Measurements from ENCODE around the gene OCEL1. TPM values are rescaled to one million over a fixed set of nuclear protein-coding genes. Genes with fewer than 3 reads are reported as not detected.

The OCEL1 gene
- polyA plus RNA-seq, 4 donors, result 24.0 to 93.7 (median 50.9) TPM

- no peak overlapping the region for H3K27ac ChIP-seq (ENCODE audit: low read depth in 1 of 3, low read length in 2 of 3)
- FAIRE-seq, result no peak
- peak; percentile 72 to 83 for DNase-seq
- 76 to 83% (median 81%) methylated on average over 27 of the region's 27 CpGs for WGBS, 3 donors
- H3K4me1 ChIP-seq (ENCODE audit: control insufficient read depth in 3 of 3, insufficient read depth in 2 of 3, low read depth in 1 of 3, low read length in 2 of 3), result no peaks in the 10 kb centered on the region
- H3K9me3 ChIP-seq (ENCODE audit: control insufficient read depth in 2 of 2, insufficient read depth in 1 of 2, low read depth in 1 of 2, low read length in 1 of 2), result no peaks in the 10 kb centered on the region
- H3K27me3 ChIP-seq (ENCODE audit: control insufficient read depth in 3 of 3, insufficient read depth in 3 of 3, low read length in 3 of 3), result no peaks in the 10 kb centered on the region
- no peak overlapping the region for H3K4me3 ChIP-seq (ENCODE audit: low read depth in 1 of 3, low read length in 3 of 3)
- peaks cover 11 to 80% (median 16%) of the 10 kb centered on the region in 3 donors for H3K36me3 ChIP-seq (ENCODE audit: control insufficient read depth in 3 of 3, insufficient read depth in 2 of 3, low read depth in 1 of 3, low read length in 3 of 3)
These were observed 20.5 kb upstream of the OCEL1 start for GRCh38 chr19:17205237-17206140.

DNA sequence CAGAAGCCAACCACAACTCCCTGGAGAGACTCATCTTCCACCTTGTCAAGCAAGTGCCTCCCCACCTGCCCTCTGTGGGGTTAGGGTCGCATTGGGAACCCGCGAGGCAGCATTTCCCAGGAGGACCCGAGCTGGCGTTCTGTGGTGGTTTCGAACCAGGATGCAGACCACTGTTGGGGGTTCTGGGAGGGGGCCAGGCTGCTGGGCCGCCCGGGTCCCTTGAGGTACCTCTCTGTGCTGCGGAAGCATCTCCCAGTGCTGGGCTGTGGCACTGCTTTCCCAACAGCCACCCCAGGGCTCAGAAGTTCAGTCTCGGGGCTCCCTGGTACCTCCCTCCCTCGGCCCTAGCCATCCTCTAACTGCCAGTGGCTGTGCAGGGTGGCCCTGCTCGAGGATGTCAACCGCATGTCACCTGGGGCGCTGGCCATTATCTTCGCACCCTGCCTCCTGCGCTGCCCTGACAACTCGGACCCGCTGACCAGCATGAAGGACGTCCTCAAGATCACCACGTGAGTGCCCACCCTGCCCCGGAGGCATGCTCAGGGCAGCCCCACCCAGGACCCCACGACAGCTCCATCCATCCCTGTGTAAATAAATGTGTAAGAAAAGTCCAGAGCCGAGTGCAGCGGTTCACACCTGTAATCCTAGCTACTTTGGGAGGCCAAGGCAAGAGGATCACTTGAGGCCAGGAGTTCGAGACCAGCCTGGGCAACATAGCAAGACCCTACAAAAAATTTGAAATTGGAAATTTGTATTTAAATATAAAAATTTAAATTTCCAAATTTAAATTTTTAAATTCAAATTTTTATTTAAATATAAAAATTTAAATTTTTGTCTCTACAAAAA lies 19.1 kb upstream of the OCEL1 start:
- no peak overlapping the region for H3K4me3 ChIP-seq (ENCODE audit: low read depth in 1 of 3, low read length in 3 of 3)
- H3K27me3 ChIP-seq (ENCODE audit: control insufficient read depth in 3 of 3, insufficient read depth in 3 of 3, low read length in 3 of 3), result no peaks in the 10 kb centered on the region
- FAIRE-seq (no peak), DNase-seq (no peak)
- 93 to 95% (median 95%) methylated on average over 25 of the region's 25 CpGs for whole genome bisulfite sequencing, 3 donors
- no peak overlapping the region for H3K27ac ChIP-seq (ENCODE audit: low read depth in 1 of 3, low read length in 2 of 3)
- H3K4me1 ChIP-seq (ENCODE audit: control insufficient read depth in 3 of 3, insufficient read depth in 2 of 3, low read depth in 1 of 3, low read length in 2 of 3), result no peaks in the 10 kb centered on the region
- peaks cover 15 to 75% (median 16%) of the 10 kb centered on the region in 3 donors for H3K36me3 ChIP-seq (ENCODE audit: control insufficient read depth in 3 of 3, insufficient read depth in 2 of 3, low read depth in 1 of 3, low read length in 3 of 3)
- no peaks in the 10 kb centered on the region for H3K9me3 ChIP-seq (ENCODE audit: control insufficient read depth in 2 of 2, insufficient read depth in 1 of 2, low read depth in 1 of 2, low read length in 1 of 2)

- Histone ChIP-seq H3K27me3 (ENCODE audit: control insufficient read depth in 3 of 3, insufficient read depth in 3 of 3, low read length in 3 of 3) (no peaks in the 10 kb centered on the region), H3K4me1 (ENCODE audit: control insufficient read depth in 3 of 3, insufficient read depth in 2 of 3, low read depth in 1 of 3, low read length in 2 of 3) (peaks cover 0 to 2% (median 0%) of the 10 kb centered on the region in 3 donors), H3K9me3 (ENCODE audit: control insufficient read depth in 2 of 2, insufficient read depth in 1 of 2, low read depth in 1 of 2, low read length in 1 of 2) (no peaks in the 10 kb centered on the region), H3K4me3 (ENCODE audit: low read depth in 1 of 3, low read length in 3 of 3) (no peak overlapping the region), H3K27ac (ENCODE audit: low read depth in 1 of 3, low read length in 2 of 3) (no peak overlapping the region), H3K36me3 (ENCODE audit: control insufficient read depth in 3 of 3, insufficient read depth in 2 of 3, low read depth in 1 of 3, low read length in 3 of 3) (peaks cover 8 to 68% (median 22%) of the 10 kb centered on the region in 3 donors)
- 74 to 83% (median 78%) methylated on average over 23 to 28 of the region's 28 CpGs for WGBS, 3 donors
- DNase-seq, result no peak
- no peak for FAIRE-seq
These were observed 16.6 kb upstream of the OCEL1 start for GRCh38 chr19:17209126-17210036.

DNA sequence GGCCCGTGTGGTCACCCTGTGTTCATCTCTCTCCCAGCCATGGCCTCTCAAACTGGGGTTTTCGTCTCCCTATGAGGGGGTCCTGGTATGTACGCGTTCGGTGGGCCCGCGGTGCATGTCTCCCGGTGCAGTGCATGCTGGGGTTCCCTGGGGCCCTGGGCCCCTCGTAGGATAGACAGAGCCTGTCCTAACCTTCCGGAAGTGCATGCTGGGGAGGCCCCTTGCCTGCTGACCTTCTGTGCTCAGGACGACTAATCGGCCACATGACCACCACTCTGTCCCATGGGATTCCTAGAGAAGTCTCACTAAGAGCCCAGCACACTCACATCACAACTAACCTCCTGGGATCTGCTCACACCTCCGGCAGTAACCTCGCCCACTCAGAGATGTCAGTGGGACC lies 15.7 kb upstream of the OCEL1 start:
- WGBS, 3 donors, result 89 to 97% (median 95%) methylated on average over 14 of the region's 14 CpGs
- Histone ChIP-seq H3K36me3 (ENCODE audit: control insufficient read depth in 3 of 3, insufficient read depth in 2 of 3, low read depth in 1 of 3, low read length in 3 of 3) (peaks cover 8 to 61% (median 22%) of the 10 kb centered on the region in 3 donors), H3K27ac (ENCODE audit: low read depth in 1 of 3, low read length in 2 of 3) (no peak overlapping the region), H3K27me3 (ENCODE audit: control insufficient read depth in 3 of 3, insufficient read depth in 3 of 3, low read length in 3 of 3) (no peaks in the 10 kb centered on the region), H3K9me3 (ENCODE audit: control insufficient read depth in 2 of 2, insufficient read depth in 1 of 2, low read depth in 1 of 2, low read length in 1 of 2) (no peaks in the 10 kb centered on the region), H3K4me1 (ENCODE audit: control insufficient read depth in 3 of 3, insufficient read depth in 2 of 3, low read depth in 1 of 3, low read length in 2 of 3) (peaks cover 0 to 6% (median 0%) of the 10 kb centered on the region in 3 donors), H3K4me3 (ENCODE audit: low read depth in 1 of 3, low read length in 3 of 3) (no peak overlapping the region)
- no peak for FAIRE-seq
- DNase-seq, result no peak

GRCh38 chr19:17211547-17212446 lies 14.2 kb upstream of the OCEL1 start:
- DNase-seq, result no peak
- FAIRE-seq, result no peak
- Histone ChIP-seq H3K27ac (ENCODE audit: low read depth in 1 of 3, low read length in 2 of 3) (no peak overlapping the region), H3K36me3 (ENCODE audit: control insufficient read depth in 3 of 3, insufficient read depth in 2 of 3, low read depth in 1 of 3, low read length in 3 of 3) (peaks cover 8 to 58% (median 22%) of the 10 kb centered on the region in 3 donors), H3K9me3 (ENCODE audit: control insufficient read depth in 2 of 2, insufficient read depth in 1 of 2, low read depth in 1 of 2, low read length in 1 of 2) (no peaks in the 10 kb centered on the region), H3K27me3 (ENCODE audit: control insufficient read depth in 3 of 3, insufficient read depth in 3 of 3, low read length in 3 of 3) (no peaks in the 10 kb centered on the region), H3K4me1 (ENCODE audit: control insufficient read depth in 3 of 3, insufficient read depth in 2 of 3, low read depth in 1 of 3, low read length in 2 of 3) (peaks cover 0 to 11% (median 0%) of the 10 kb centered on the region in 3 donors), H3K4me3 (ENCODE audit: low read depth in 1 of 3, low read length in 3 of 3) (no peak overlapping the region)
- 94 to 96% (median 95%) methylated on average over 39 to 58 of the region's 58 CpGs for WGBS, 3 donors

GRCh38 chr19:17213334-17213733 lies 12.7 kb upstream of the OCEL1 start:
- 86 to 95% (median 89%) methylated on average over 5 of the region's 5 CpGs for WGBS, 3 donors
- FAIRE-seq (no peak), DNase-seq (no peak)
- no peak overlapping the region for H3K27ac ChIP-seq (ENCODE audit: low read depth in 1 of 3, low read length in 2 of 3)
- no peak overlapping the region for H3K4me3 ChIP-seq (ENCODE audit: low read depth in 1 of 3, low read length in 3 of 3)
- H3K27me3 ChIP-seq (ENCODE audit: control insufficient read depth in 3 of 3, insufficient read depth in 3 of 3, low read length in 3 of 3), result no peaks in the 10 kb centered on the region
- peaks cover 0 to 11% (median 0%) of the 10 kb centered on the region in 3 donors for H3K4me1 ChIP-seq (ENCODE audit: control insufficient read depth in 3 of 3, insufficient read depth in 2 of 3, low read depth in 1 of 3, low read length in 2 of 3)
- H3K9me3 ChIP-seq (ENCODE audit: control insufficient read depth in 2 of 2, insufficient read depth in 1 of 2, low read depth in 1 of 2, low read length in 1 of 2), result no peaks in the 10 kb centered on the region
- peaks cover 8 to 68% (median 19%) of the 10 kb centered on the region in 3 donors for H3K36me3 ChIP-seq (ENCODE audit: control insufficient read depth in 3 of 3, insufficient read depth in 2 of 3, low read depth in 1 of 3, low read length in 3 of 3)

- Histone ChIP-seq H3K4me3 (ENCODE audit: low read depth in 1 of 3, low read length in 3 of 3) (peak overlapping the region in 2 of 3 donors; percentile 75 to 90), H3K4me1 (ENCODE audit: control insufficient read depth in 3 of 3, insufficient read depth in 2 of 3, low read depth in 1 of 3, low read length in 2 of 3) (peaks cover 0 to 11% (median 0%) of the 10 kb centered on the region in 3 donors), H3K9me3 (ENCODE audit: control insufficient read depth in 2 of 2, insufficient read depth in 1 of 2, low read depth in 1 of 2, low read length in 1 of 2) (no peaks in the 10 kb centered on the region), H3K36me3 (ENCODE audit: control insufficient read depth in 3 of 3, insufficient read depth in 2 of 3, low read depth in 1 of 3, low read length in 3 of 3) (peaks cover 4 to 63% (median 11%) of the 10 kb centered on the region in 3 donors), H3K27ac (ENCODE audit: low read depth in 1 of 3, low read length in 2 of 3) (peak overlapping the region; percentile 91 to 98 (median 95)), H3K27me3 (ENCODE audit: control insufficient read depth in 3 of 3, insufficient read depth in 3 of 3, low read length in 3 of 3) (no peaks in the 10 kb centered on the region)
- no peak for DNase-seq
- no peak for FAIRE-seq
- 27 to 30% (median 27%) methylated on average over 16 of the region's 16 CpGs for WGBS, 3 donors
These were observed 11.4 kb upstream of the OCEL1 start for GRCh38 chr19:17214508-17215126.
